ENCODE data around the gene MAP4.

MAP4 gene

GRCh38 chr3:48026951-48027908 is 11.0 kb upstream of the MAP4 start:
- TF ChIP-seq CTCF (IDR thresholded peaks at IDR 0.05; ENCODE audit: borderline replicate concordance, insufficient read depth, low read depth, low read length), result no peak
- no peak overlapping the region for H3K4me3 ChIP-seq (ENCODE audit: low read depth, low read length)

- no peak for TF ChIP-seq CTCF (IDR thresholded peaks at IDR 0.05; ENCODE audit: borderline replicate concordance, insufficient read depth, low read depth, low read length)
- H3K4me3 ChIP-seq (ENCODE audit: low read depth, low read length), result no peak overlapping the region
Observed at GRCh38 chr3:48026098-48026497, 9.9 kb upstream of the MAP4 start.

GRCh38 chr3:48024401-48024800 is 8.2 kb upstream of the MAP4 start:
- no peak for TF ChIP-seq CTCF (IDR thresholded peaks at IDR 0.05; ENCODE audit: borderline replicate concordance, insufficient read depth, low read depth, low read length)

GRCh38 chr3:48023377-48023776 is 7.2 kb upstream of the MAP4 start:
- H3K4me3 ChIP-seq (ENCODE audit: low read depth, low read length), result no peak overlapping the region
- TF ChIP-seq CTCF (IDR thresholded peaks at IDR 0.05; ENCODE audit: borderline replicate concordance, insufficient read depth, low read depth, low read length), result no peak

More at GRCh38 chr3:48024401-48024800, 8.2 kb upstream of the MAP4 start:
- no peak overlapping the region for H3K4me3 ChIP-seq (ENCODE audit: low read depth, low read length)

- no peak overlapping the region for H3K4me3 ChIP-seq (ENCODE audit: low read depth, low read length)
- TF ChIP-seq CTCF (IDR thresholded peaks at IDR 0.05; ENCODE audit: borderline replicate concordance, insufficient read depth, low read depth, low read length), result no peak
Observed at GRCh38 chr3:48022178-48022577, 6.0 kb upstream of the MAP4 start.

- no peak for TF ChIP-seq CTCF (IDR thresholded peaks at IDR 0.05; ENCODE audit: borderline replicate concordance, insufficient read depth, low read depth, low read length)
- no peak overlapping the region for H3K4me3 ChIP-seq (ENCODE audit: low read depth, low read length)
Observed at GRCh38 chr3:48018841-48019240, 2.6 kb upstream of the MAP4 start.
